Fibroblast of skin of right biceps (primary cell): ENCODE data around the gene UBXN11.
"Not testable (repeated sequence)": the region's sequence is repeated elsewhere in the genome, so short reads cannot be mapped to it uniquely, and the experiment has no call there.

Experiments
- DNase-seq: peaks from one replicate; pipeline ENCODE4 v3.0.0-alpha.2; 2013

UBXN11 gene

DNA sequence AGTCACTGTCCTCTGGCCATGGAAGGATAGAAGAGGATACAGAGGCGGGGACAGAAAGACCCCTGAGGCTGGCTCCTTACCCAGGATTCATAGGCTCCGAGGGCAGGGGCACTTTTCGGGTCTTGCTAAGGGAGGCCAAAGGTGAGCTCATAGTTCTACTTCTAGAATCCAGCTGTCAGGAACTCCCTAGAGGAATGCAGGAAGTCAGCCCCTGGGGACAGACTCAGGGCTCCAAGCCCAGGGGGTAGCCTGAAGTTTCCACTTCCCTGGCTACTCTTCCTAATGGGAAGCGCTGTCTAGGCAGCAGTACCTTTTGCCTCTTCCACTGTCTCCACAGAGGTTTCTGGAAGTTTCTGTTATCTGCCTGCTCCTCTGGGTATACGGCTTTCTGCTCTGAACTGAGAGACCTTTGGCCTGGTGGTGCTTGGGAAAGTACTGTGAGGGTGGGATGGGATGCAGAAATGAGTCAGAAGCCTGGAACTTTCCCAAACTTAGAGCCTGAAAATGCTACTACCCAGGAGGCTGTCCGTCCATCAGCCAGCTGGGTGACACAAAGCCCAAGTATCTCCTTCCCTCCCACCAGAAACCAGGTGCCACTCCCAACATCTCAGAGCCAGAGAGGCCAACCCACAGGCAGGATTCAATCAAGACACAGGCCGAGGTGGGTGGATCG, 3.6 kb downstream of the UBXN11 start:
- peak; percentile 75 for DNase-seq

DNA sequence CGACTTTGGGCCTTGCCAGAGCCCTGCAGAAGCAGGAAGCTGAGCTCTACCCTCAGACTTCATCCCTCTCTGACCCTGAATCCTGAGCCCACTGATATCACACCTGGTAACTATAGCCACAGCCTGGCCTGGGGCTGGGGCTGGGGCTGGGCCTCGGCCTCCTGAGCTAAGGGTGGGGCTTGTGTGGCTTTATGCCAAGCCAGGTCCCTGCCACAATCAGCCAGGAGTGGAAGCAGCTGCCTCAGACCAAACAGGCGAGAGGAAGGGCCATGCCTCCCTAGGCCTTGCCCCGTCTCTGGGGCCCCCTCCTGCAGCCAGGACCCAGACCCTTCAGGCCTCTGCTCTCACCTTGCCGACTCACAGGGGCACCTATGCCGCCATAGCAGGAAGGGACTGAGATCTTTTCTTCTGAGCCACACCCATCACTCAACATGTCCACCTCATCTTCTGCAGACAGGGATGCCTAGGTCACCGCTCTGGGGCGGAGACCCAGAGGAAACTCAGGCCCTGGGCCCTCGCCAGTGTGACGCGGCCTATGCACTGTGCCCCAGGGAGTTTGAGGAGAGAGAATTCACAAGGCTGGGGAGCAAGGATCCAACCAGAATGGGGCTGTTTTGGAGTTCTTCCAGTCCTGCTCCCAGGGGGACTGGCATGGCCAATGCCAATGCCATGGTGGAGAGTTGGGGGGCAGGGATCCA, 5.7 kb downstream of the UBXN11 start:
- DNase-seq, result no peak

DNA sequence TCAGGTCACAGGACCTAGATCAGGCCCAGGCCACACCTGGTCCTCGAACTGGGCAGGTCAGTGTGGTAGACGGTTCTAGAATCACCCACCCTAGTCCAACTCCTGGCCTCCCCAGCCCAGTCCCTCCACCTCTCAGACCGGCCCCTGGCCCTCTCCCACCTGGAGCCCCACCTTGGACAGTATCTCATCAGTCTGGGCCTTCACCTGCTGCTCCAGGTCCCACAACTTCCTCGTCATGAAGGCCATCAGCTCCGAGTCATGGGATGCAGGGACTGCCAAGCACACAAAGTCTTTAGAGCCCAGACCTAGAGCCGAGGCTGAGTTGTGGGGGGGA, 8.7 kb downstream of the UBXN11 start:
- DNase-seq, result no peak

DNA sequence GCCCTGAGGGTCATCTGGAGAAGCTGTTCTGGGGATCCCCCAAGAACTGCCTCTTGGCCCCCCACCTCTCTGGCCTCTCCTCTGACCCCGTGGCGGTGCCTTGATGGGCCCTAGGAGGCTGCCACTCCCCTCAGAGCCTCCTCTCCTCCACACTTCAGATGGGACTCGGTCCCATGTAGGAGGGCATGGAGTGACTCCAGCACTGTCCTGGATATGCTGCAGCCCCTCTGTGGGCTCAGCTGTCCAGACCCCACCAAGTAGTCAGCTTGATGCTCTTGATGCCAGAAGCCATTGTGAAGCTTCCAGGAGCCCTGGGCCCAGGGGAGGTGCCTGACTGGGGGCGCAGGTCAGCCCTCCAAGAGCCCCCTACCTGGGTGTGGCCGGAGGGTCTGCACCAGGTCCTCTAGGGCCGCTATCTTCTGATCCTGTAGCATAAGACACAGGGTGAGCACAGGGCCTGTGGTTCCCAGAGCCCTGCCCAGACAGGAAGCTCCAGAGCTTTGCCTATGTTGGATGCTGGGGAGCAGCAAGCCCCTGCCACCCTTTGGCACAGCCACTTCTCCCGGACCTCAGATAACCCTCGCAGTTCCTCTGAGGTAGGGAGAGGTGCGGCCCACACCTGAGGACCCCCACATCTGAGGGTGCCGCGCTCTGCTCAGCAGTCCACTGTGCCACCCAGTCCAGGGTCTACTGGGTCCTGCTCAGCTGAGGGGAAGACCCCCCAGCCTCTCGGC, 9.2 kb downstream of the UBXN11 start:
- no peak for DNase-seq

DNA sequence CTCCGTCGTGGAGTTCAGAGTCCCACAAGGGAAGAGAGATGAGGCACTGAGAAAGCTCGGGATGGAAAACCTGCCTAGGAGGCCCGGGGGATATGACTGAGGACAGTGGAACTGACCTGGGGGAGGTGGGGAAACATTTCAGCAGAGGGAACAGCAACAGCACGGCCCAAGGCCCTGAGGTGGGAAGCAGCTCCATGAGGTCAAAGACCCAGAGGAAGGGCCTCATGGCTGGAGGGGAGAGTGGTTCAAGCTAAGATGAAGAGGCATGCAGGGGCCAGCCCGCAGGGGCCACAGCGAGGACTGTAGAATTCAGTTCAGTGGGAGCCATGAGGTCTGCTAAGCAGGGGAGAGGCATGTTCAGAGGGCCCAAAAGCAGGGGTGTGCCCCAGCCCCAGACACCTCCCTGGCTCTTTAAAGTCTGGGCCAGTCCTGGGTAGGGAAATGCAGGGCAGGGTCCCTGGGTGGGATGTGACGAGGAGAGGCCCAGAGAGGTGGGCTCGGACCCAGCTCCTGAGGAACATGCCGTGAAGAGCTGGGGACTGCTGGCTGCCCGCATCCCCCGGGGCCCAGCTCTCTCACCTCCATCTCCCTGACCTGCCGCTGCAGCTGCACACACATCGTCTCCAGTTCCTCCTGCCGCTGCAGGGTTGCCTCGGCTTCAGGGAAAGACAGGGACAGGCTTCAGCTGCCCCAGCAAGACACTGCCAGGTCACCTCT, 9.9 kb downstream of the UBXN11 start:
- no peak for DNase-seq

DNA sequence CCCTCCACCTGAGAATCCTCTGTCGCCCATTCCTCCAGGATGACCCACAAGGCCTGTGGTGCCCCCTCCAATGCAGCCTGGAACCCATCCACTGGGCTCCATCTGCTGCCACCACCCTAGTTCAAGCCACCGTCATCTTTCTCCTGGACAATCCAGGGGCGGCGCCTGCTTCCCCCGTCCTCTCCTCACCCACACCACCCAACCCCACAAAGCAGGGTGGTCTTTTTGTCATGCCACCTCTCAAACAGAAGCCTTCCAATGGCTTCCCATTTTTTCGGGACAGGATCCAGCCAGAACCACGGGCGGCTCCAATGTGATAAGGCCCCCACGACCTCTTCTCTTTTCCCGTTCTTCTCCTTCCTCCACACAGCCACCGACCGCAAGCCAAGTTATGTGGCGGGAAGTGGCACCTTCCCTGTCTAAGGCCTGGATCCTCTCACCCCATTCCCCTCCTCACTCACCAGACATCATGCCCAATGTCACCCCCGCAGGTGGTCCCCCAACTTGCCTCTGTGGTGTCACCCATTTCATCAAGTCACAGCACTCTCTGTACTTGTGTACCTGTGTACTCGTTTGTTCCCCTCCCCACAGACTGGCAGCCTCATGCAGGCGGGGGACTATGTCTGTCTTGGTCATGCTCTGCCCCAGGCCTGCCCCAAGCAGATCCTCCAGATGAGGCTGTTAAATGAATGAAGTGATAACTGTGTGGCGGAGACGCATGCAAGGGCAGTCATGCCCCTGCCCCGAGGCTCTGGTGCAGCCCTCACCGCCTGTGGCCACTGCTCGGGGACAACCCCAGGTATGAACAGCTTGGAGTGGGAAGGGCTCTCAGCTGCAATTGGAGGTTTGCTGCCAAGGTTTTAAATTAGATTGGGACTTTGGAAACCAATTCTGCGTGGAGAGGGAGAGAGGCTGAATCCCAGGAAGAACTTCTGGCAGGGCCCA, 11.0 kb downstream of the UBXN11 start:
- no peak for DNase-seq

DNA sequence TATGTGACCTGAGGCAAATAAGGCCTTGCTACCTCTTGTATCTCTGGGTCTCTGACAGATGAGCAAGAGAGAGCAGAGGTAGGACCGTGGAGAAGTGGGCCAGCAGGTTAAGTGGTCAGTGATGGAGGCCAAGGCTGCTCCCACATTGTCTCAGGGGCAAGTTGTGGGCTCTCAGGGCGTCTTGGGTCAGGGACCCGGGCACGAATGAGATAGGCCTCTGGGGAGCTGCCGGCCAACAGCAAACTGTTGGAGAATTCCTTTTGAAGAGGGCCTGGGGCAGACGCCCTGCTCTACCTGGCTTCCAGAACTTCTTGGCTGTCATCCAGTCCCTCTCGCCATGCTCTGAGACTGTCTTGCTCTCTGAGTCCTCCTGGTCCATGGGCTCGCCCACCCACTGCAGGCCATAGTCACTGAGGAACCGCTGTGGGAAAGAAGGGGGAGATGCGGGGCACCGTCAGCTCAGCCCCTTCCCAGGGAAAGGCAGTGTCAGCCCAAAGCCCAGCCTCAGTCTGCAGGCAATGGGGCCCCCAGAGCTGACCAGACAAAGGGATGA, 12.4 kb downstream of the UBXN11 start:
- no peak for DNase-seq

DNA sequence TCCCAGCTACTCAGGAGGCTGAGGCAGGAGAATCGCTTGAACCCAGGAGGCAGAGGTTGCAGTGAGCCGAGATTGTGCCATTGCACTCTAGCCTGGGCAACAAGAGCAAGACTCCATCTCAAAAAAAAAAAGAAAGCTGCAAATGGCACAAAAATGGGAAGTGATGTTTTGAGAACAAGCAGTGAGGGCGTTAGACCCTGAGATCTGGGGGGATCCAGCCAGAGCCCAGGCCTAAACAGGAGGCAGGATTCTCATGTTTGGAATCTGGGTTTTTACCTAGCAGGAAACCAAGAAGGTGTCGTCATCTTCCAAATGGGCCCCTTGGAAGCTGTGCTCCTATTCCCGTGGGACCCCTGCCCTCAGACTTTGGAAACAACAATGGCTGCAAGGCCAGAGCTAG, 13.7 kb downstream of the UBXN11 start:
- DNase-seq, result not testable (repeated sequence)

DNA sequence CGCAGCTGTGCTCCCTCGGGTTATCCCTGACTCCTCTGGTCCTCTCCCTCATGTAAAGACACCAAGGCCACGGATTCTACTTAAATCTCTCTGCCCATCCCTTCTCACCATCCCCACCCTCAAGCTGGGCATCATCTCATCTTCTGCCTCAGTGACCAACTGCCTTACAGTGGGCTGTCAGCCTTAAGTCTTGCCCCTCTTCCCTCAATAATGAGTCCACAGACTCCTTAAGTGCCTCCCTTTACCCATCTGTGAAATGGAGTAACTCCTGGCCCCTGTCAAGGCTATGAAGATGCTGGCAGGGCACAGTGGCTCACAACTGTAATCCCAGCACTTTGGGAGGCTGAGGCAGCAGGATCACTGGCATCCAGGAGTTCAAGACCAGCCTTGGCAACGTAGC, 14.5 kb downstream of the UBXN11 start:
- DNase-seq, result no peak

DNA sequence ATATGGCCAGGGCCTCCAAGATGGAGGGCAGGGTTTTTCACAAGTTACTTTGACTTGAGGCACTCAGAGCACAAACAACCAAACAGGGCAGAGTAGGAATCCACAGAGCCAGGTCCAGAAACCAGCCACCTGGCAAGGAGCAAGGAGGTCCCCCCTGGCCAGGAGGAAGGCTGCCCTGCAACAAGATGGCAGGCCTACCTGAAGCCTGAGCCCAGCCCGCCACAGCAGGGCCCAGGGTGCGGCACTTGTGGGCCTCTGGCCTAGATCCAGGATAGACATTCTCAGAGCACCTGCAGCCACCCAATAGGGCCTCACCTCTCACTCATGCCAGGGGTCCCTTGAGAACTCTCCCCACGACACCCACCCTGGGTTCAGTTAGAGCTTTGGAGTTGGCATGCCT, 15.0 kb downstream of the UBXN11 start:
- no peak for DNase-seq

DNA sequence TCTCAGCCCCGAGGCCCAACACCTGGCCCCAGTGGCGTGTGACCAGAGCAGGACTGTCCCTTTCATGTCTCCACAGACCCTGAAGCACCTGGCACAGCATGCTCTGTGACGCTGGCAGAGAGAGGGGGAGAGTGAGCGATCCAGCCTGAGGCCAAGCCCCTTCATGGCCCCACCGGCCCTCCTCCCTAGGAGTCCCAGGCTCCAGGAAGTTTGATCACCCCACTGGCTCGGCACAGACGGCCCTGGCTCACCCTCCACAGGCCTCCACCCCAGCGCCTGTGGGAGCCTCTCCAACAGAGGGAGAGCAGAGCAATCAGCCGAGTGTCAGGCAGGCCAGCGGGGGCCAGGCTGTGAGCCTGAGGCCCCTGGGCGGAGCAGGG, 15.6 kb downstream of the UBXN11 start:
- no peak for DNase-seq

DNA sequence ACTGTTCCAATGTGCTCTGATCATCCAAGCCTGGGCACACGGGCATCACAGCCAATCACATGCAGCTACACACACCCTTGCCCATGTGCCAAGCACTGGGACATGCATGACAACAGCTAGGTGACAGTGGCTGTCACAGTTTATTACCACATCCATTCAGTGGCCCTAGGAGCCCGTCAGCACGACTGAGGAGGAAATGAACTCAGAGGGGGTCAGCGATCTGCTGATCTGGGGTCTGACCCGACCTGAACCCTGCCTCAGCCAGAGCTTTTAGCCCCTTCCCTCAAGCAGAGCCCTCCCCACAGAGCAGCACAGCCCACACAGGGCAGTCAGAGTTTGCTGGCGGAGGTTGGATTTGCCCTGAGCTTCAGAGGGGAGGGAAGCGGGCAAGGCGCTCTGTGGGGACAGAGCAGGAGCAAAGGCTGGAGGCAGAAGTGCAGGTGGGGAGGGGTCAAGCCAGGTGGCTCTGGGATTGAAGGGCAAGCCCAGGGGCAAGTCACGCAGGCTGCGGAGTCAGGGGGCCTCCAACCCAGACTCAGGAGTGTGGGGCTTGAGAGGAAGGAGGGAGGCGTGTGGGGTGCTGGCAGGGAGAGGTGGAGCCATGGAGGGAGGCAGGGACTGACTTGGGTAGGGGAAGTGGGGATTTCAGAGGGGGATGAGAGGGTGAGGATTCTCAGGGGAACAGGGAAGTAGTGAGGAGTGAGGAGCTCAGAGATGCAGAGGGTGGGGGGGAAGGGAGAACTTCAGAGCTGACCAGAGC, 16.1 kb downstream of the UBXN11 start:
- no peak for DNase-seq

DNA sequence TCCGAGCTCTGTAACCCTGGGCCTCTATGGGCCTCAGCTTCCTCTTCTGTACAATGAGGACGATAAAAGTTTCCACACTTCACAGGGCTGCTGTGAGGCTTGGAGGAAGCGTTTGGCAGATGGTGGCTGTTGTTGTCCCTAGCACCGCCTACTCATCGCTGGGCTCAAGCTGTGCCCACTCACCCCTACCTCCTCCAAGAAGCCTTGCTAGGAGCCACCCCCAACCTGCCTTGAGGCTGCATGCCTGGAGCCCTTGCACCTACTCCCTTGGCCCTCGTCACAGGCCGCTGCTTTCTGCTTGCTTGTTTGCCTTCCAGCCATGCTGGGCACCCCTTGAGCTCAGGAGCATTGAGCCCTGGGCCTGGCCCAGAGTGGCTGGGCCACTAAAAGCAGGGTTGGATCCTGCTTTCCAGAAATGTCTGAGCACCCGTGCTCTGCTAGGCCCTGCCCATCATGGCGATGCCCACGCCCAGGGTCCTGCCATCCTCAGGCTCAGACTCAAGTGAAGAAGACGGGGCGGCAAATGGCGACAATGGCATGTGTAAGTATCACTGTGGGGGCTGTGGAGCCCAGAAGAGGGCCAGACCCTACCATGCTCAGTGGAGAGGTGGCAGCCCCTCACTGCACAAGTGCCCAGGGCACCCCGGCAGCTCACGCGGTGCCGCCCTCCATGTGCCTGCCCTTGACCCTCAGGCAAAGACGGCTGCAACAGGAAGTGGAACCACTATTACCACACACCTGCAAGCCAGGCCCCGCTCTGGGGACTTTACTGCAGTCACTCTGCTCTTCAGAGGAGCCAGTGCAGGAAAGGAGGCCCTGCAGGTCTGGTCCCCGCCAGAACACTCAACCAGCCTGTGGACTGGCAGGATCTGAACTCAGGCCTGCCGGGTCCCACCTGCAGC, 17.0 kb downstream of the UBXN11 start:
- no peak for DNase-seq

DNA sequence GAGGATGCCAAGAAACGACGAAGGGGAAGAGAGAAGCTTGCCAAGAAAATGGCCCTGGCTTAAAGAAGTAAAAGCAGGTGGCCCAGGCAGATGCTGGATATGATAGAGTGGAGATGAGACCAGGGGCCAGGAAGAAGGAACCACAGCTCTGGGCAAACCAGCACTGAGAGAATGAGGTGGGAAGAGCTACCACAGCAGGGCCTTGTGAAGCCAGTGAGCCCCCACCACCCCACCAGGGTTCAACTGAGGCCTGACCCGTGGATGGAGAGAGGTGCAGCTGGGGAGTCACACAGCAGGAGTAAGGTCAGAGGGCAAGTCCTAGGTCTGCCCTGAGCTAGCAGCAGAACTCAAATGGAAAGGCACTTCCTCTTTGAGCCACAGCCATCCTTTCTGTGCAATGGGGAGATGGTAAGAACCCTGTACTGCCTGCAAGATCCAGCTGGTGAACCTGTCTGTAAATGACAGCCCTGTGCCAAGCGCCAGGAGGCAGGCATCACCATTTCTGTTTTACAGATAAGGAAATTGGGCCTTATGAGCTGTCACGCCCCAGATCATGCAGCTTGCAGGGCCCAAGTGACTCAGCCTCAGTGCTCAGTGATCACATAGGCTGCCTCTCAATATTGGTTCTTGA, 18.0 kb downstream of the UBXN11 start:
- no peak for DNase-seq

DNA sequence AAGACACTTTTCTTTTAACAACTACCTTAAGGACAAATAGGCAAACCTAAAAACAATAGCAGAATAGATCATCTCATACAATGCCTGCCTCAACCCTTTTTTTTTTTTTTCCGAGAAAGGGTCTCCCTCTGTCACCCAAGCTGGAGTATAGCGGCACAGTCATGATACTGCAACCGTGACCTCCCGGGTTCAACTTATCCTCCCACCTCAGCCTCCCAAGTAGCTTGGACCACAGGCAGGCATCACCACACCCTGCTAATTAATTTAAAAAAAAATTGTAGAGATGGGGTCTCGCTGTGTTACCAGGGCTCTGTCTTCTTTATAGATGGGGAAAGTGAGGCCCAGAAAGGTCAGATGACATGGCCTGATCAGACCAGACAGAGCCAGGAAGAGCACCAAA, 18.6 kb downstream of the UBXN11 start:
- no peak for DNase-seq

DNA sequence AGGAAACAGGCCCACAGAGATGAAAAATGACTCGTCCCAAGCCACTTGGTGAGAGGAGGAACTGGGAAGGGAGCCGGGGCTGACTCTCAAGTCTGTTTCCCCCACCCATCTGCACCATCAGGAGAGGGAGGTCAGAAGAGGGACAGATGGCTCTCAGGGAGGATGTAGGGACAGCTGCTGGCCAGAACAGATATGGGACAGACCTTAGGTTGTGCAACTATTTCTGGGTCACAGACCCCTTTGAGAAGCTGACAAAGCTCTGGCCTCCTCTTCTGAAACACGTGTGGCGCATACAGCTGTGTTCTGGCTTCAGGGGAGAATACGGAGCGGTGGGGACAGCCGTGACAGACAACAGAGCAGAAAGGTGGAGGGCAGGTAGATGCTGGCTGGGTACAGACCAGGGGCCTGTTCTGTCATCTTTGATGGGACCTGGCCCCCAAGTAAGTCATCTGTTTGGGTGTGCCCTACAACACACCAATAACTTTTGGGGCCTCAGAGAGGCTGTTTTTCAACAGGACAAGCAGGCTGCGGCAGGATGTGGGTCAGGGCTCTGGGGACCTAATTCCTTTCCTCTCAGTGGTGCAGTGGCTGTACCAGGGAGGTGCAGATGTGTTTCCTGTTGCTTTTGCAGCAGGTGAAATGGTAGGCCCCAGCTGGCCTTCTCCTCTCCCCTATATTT, 19.3 kb downstream of the UBXN11 start:
- no peak for DNase-seq

DNA sequence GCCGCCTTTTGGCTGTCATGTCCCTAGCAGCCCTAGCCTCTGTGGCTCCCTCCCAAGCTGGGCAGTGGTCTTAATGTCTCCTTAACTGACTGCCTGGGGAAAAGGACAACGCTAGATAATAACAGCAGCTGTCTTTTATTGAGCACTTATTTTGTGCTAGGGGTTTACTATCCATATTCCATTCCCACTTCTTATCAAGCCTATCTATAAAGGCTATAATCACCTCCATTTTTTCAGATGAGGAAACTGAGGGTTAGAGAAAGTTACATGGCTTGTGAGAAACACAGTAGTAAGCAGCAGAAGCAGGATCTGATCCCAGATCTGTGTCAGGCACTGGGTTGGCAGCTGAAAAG, 20.4 kb downstream of the UBXN11 start:
- DNase-seq, result no peak

DNA sequence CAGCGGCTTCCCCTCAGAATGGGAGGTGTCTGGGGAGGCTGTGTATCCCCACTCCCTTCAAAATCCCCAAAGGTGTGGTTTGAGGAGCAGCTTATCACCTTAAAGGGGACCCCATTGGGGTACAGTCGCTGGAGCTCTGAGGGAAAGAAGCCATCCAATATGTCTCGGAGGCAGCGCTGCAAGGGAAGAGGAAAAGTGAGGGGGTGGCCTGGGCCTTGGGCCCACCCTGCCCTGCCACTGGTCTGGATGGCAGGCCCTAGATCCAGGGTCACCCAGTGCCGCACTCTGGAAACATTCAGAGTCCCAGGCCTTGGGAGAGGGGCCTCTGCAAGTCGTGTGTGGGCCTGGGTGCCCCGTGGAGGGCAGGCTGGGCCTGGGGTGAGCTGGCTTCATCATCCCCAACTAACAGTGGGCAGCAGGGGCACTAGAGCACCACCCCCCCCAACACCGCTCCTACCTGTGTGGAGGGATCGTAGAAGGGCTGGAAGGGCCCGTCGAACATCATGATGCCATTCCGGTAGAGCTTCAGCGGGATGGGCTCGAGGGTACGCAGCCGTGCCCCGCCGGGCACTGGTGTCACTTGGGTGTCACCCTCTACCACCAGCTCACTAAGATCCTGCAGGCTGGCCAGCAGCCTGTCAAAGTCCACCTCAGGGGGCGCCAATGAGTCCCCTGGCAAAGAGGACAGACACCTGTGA, 20.9 kb downstream of the UBXN11 start:
- no peak for DNase-seq
